Tibial nerve (tissue), 4 donors: ENCODE data around the gene PIGQ. TPM values are rescaled to one million over a fixed set of nuclear protein-coding genes. Genes with fewer than 3 reads are reported as not detected.

Experiments used
- DNase-seq, 2 donors: peaks; one replicate each; pipeline ENCODE4 v3.0.0-alpha.2; 2019; ENCODE audit warnings: low spot score in 2 of 2
- H3K27ac ChIP-seq, 4 donors: fragments of 200-600 bp; sonication (generic) in 3 of 4; one replicate each; pipeline ENCODE4 v1.5.1; 2017 to 2019; ENCODE audit warnings: mild to moderate bottlenecking in 1 of 4
- H3K27me3 ChIP-seq, 2 donors: fragments of 200-600 bp; sonication (generic) in 1 of 2; one replicate each; pipeline versions ENCODE4 v1.5.1 to v1.6.0; 2017 to 2019
- H3K36me3 ChIP-seq, 3 donors: fragments of 200-600 bp; sonication (generic); one replicate each; pipeline ENCODE4 v1.5.1; 2018 to 2019
- H3K4me1 ChIP-seq, 4 donors: fragments of 200-600 bp; sonication (generic) in 3 of 4; one replicate each; pipeline ENCODE4 v1.5.1; 2017 to 2019
- H3K4me3 ChIP-seq, 4 donors: fragments of 200-600 bp; sonication (generic) in 3 of 4; one replicate each; pipeline ENCODE4 v1.5.1; 2017 to 2019; ENCODE audit warnings: mild to moderate bottlenecking in 1 of 4, moderate library complexity in 1 of 4
- H3K9me3 ChIP-seq, 4 donors: fragments of 200-600 bp; sonication (generic) in 3 of 4; one replicate each; pipeline ENCODE4 v1.5.1; 2017 to 2019
- EP300 ChIP-seq, 2 donors: sonication (generic); formaldehyde crosslinking; IDR thresholded peaks; one replicate each; pipeline ENCODE4 v1.6.1; 2017; ENCODE audit warnings: antibody characterized with exemption in 2 of 2, mild to moderate bottlenecking in 1 of 2
- POLR2A ChIP-seq, 2 donors: fragments of 450-650 bp; IDR thresholded peaks; one replicate each; pipeline ENCODE4 v1.6.1; 2017; ENCODE audit warnings: antibody characterized with exemption in 2 of 2, mild to moderate bottlenecking in 2 of 2, moderate library complexity in 2 of 2
- WGBS, 2 donors: methylation state at CpG; one replicate each; pipeline ENCODE4 v1.1.5; 2018; 5-methylcytosine and 5-hydroxymethylcytosine counted together
- total RNA-seq, 4 donors: library from RNA; depleted of rRNA; stranded (reverse); fragments of >200 nt; gene quantifications; one replicate each; pipeline ENCODE4 v1.1.0, GENCODE V29; 2016
- TF ChIP-seq, protein P1 (sequence below), 5 experiments: fragments of 200-600 bp in 3 of 5; fragments of 450-650 bp in 2 of 5; sonication (generic) in 3 of 5; IDR thresholded peaks; one replicate each; pipeline ENCODE4 v1.5.1; 2016 to 2019; ENCODE audit warnings: antibody characterized with exemption in 5 of 5, mild to moderate bottlenecking in 3 of 5, moderate library complexity in 2 of 5

Gene PIGQ
- total RNA-seq, 4 donors from 2014 or later, result 49.2 to 89.6 (median 71.8) TPM

DNA sequence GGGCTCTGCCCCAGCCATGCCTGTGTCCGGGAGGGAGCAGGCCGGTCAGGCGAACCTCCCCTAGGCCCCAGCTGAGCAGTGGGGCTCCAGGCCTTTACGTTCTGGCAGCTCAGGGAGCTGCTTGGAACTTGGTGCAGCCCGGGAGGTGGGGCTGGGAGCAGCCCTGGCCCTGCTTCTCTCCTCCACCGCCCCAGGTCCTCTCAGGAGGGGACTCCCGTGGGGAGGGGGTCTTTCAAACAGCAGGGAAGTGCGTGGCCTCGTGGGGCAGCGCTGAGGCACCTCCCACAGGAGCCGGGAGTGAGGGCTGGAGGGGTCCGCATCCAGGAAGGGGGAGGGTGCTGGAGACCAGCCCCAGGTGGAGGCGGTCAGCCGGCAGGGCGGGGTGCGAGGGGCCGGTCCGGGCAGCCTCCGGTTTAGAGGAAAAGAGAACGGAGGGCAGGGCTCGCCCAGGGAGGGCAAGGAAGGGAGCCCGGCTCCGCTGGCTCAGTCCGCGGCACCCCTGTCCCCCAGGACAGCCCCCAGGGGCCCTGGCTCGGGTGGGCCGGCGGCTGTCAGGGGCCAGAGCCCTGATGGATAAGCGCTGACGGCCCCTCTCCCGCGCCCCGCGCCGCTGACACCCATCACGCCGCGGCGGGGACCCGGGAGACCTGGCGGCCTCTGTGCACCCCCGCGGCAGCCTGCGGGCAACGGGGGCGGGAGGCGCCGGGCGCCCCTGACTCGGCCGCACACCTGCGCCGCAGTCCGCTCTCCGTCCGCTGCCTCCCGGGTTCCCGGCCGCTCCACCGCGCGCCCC is 10.2 kb upstream of the PIGQ start:
- Histone ChIP-seq H3K9me3 (no peaks in the 10 kb centered on the region), H3K4me1 (peaks cover 0 to 26% (median 1%) of the 10 kb centered on the region in 4 donors), H3K27ac (no peak overlapping the region), H3K36me3 (no peaks in the 10 kb centered on the region), H3K4me3 (no peak overlapping the region), H3K27me3 (peaks cover 0 to 48% of the 10 kb centered on the region in 2 donors)
- 11% methylated on average over 17 to 37 of the region's 62 CpGs for WGBS, 2 donors
- no peak for DNase-seq
- TF ChIP-seq POLR2A (IDR thresholded peaks at IDR 0.05) (no peak), EP300 (IDR thresholded peaks at IDR 0.05) (no peak)
- TF ChIP-seq, protein P1, sequence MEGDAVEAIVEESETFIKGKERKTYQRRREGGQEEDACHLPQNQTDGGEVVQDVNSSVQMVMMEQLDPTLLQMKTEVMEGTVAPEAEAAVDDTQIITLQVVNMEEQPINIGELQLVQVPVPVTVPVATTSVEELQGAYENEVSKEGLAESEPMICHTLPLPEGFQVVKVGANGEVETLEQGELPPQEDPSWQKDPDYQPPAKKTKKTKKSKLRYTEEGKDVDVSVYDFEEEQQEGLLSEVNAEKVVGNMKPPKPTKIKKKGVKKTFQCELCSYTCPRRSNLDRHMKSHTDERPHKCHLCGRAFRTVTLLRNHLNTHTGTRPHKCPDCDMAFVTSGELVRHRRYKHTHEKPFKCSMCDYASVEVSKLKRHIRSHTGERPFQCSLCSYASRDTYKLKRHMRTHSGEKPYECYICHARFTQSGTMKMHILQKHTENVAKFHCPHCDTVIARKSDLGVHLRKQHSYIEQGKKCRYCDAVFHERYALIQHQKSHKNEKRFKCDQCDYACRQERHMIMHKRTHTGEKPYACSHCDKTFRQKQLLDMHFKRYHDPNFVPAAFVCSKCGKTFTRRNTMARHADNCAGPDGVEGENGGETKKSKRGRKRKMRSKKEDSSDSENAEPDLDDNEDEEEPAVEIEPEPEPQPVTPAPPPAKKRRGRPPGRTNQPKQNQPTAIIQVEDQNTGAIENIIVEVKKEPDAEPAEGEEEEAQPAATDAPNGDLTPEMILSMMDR (IDR thresholded peaks at IDR 0.05), result no peak

GRCh38 chr16:560204-560700 is 9.5 kb upstream of the PIGQ start, which contains the start of gene PRR35:
TSS of gene PRR35 (plus strand) at chr16:560394. CDS start at chr16:563295, 2,901 bp downstream.
- no peaks in the 10 kb centered on the region for H3K36me3 ChIP-seq
- peak within 1 kb of the TSS in 1 of 4 donors; percentile 15 for H3K4me3 ChIP-seq
- no peak for DNase-seq
- peaks cover 0 to 25% (median under 1%) of the 10 kb centered on the region in 4 donors for H3K4me1 ChIP-seq
- H3K9me3 ChIP-seq, result no peaks in the 10 kb centered on the region
- H3K27me3 ChIP-seq, result peaks cover 0 to 48% of the 10 kb centered on the region in 2 donors
- WGBS, 2 donors, result 2% methylated on average over 65 of the region's 84 CpGs; no CpG with 5 or more reads in 1 of the 2 donors
- H3K27ac ChIP-seq, result no peak within 1 kb of the TSS
- TF ChIP-seq POLR2A (IDR thresholded peaks at IDR 0.05), result no peak
- TF ChIP-seq EP300 (IDR thresholded peaks at IDR 0.05), result no peak
- TF ChIP-seq, protein P1 (IDR thresholded peaks at IDR 0.05), result no peak

DNA sequence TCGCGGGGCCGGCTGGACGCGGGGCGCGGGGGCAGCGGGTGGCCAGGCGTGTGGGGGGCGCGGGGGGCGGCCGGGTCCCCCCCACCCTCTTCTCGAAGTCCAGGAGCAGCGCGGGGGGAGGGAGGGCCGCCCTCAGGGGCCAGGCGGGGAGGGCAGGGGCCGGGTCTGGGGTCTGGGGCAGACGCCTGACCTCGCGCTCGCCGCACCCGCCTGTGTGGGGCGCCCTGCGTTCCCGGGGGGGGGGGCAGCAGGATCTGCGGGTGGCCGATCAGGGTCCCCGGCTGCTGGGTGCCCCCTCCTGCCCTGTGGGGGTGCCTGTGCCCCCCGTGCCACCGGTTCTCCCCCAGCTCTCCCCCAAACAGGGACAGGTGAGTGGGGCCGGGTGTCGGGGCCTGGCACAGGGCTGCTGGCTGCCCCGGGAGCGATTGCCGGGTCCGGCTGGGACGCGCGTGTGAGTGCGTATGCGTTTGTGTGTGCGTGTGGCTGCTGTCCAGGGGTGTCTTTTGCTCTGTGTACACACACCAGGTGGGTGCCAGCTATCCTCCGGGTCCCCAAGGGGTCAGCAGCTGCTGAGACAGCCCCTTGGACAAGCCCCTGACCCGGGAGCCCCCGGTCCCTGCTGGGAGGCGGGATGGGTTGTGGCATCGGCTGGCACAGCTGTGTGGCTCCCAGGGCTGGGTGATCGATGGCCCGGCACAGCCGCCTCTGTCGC is 8.9 kb upstream of the PIGQ start:
- no peak for DNase-seq
- Histone ChIP-seq H3K27ac (no peak overlapping the region), H3K27me3 (peaks cover 0 to 48% of the 10 kb centered on the region in 2 donors), H3K4me1 (peaks cover 0 to 26% (median 5%) of the 10 kb centered on the region in 4 donors), H3K4me3 (no peak overlapping the region), H3K9me3 (no peaks in the 10 kb centered on the region), H3K36me3 (no peaks in the 10 kb centered on the region)
- 21% methylated on average over 16 of the region's 54 CpGs; no CpG with 5 or more reads in 1 of the 2 donors for WGBS, 2 donors
- TF ChIP-seq, protein P1 (IDR thresholded peaks at IDR 0.05), result no peak
- TF ChIP-seq POLR2A (IDR thresholded peaks at IDR 0.05) (no peak), EP300 (IDR thresholded peaks at IDR 0.05) (no peak)

DNA sequence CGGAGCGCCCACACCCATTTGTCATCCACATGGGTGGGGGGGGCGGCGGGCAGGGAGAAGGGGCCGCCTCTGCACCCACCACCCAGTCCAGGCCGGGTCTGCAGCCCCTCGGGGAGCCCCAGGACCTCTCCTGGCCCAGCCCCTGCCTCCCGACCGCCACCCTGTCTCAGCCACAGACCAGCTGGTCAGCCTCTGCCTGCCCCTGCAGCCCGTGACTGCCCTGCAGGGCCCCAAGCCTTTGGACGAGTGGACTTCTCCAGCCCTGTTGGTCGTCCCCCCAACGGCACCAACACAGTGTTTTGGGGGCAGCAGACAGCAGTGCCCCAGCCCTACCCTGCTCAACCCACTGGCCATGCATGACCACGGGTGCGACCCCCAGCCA is 8.4 kb upstream of the PIGQ start:
- Histone ChIP-seq H3K9me3 (no peaks in the 10 kb centered on the region), H3K4me3 (no peak overlapping the region), H3K27me3 (peaks cover 0 to 48% of the 10 kb centered on the region in 2 donors), H3K27ac (no peak overlapping the region), H3K4me1 (peaks cover 0 to 31% (median 11%) of the 10 kb centered on the region in 4 donors), H3K36me3 (no peaks in the 10 kb centered on the region)
- 67% methylated on average over 13 of the region's 15 CpGs; no CpG with 5 or more reads in 1 of the 2 donors for WGBS, 2 donors
- TF ChIP-seq POLR2A (IDR thresholded peaks at IDR 0.05) (no peak), EP300 (IDR thresholded peaks at IDR 0.05) (no peak)
- DNase-seq, result no peak

DNA sequence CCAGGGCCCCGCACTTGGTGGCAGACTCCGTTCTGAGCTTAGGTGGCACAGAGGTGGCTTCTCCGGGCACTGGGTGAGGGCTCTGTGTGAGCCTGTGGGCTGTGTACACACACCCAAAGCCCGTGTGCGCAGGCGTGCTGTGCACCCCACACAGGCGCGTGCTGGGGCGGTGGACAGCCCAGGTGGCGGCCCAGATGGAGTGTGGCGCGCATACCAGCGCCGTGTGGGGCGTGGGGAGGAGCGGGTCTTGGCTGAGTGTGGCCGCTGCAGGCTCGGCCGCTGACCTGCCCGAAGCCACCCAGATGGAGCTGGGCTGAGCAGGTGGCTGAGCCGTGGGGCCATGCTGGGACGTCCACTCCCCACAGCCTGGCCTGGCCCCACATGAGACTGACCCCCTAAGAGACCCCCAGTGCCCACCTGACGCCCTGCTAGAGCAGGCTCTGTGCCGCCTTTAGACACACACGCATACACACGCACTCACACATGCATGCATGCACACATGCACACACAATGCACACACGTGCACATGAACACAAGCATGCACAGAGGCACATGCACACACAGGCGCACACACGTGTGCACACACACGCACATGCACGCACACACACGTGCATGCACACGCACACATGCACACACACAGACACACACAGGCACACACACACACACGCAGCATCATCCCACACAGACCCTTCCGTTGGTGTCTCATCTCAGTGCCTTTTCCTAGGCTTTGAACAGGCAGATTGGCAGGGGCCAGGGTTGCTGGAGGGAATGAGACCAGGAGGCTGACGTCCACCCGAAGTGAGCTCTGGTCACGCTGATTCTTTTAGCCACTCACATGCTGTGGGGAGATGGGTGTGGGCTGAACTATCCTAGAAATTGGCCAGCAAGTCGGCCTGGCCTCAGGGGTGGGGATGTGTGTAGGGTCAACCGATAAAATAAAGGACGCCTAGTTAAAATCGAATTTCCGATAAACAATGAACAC is 7.5 kb upstream of the PIGQ start:
- H3K36me3 ChIP-seq, result no peaks in the 10 kb centered on the region
- no peak overlapping the region for H3K4me3 ChIP-seq
- H3K9me3 ChIP-seq, result no peaks in the 10 kb centered on the region
- H3K27me3 ChIP-seq, result peaks cover 0 to 48% of the 10 kb centered on the region in 2 donors
- TF ChIP-seq POLR2A (IDR thresholded peaks at IDR 0.05) (no peak), EP300 (IDR thresholded peaks at IDR 0.05) (no peak)
- TF ChIP-seq, protein P1 (IDR thresholded peaks at IDR 0.05), result no peak
- peaks cover 0 to 39% (median 17%) of the 10 kb centered on the region in 4 donors for H3K4me1 ChIP-seq
- no peak overlapping the region for H3K27ac ChIP-seq
- DNase-seq, result no peak
- 81 to 83% methylated on average over 33 to 42 of the region's 43 CpGs for WGBS, 2 donors
